Smooth muscle cell of the pulmonary artery (primary cell): ENCODE results near the gene TMPRSS7. TPM values are rescaled to one million over a fixed set of nuclear protein-coding genes. Genes with fewer than 3 reads are reported as not detected.

Experiments used
- total RNA-seq: library from RNA; depleted of rRNA; stranded (reverse); fragments of >200 nt; gene quantifications from 2 replicates; pipeline ENCODE4 v1.2.3, GENCODE V29; 2014

The TMPRSS7 gene
- not detected in 2 replicates for total RNA-seq

GRCh38 chr3:112034436-112034835 is at the start of gene TMPRSS7:
Gene TMPRSS7 (plus strand): TSS chr3:112034736. CDS start chr3:112034846, 110 bp downstream.

GRCh38 chr3:111998636-111999483 is 35.7 kb upstream of the TMPRSS7 start, which contains the start of gene TAGLN3:
Gene TAGLN3 (plus strand): TSS chr3:111998922. CDS start chr3:111999423, 501 bp downstream.

GRCh38 chr3:112086076-112086854 is 51.7 kb downstream of the TMPRSS7 start, which contains the start of gene C3orf52:
Gene C3orf52 (plus strand): TSS chr3:112086389. CDS start chr3:112086408, 19 bp downstream.

Other genes with a start within 250 kb of the TMPRSS7 start
- gene PHLDB2, start 175.5 kb upstream of the TMPRSS7 start, total RNA-seq: 78.1 and 101 TPM in 2 replicates
- gene ABHD10, start 55.7 kb upstream of the TMPRSS7 start, total RNA-seq: 40.6 and 47.5 TPM in 2 replicates
- 0.26 and 3.5 TPM in 2 replicates for gene TAGLN3, start 35.8 kb upstream of the TMPRSS7 start, total RNA-seq
- gene C3orf52, start 51.7 kb downstream of the TMPRSS7 start, total RNA-seq: 2.5 and 13.6 TPM in 2 replicates
- gene GCSAM, start 98.5 kb downstream of the TMPRSS7 start, total RNA-seq: not detected in 2 replicates